ENCODE measurements around the gene STX8.

STX8 gene

GRCh38 chr17:9553596-9553995 is 22.0 kb downstream of the STX8 start:
- DNase-seq = no peak

GRCh38 chr17:9553181-9553580 is 22.4 kb downstream of the STX8 start:
- DNase-seq = no peak

- DNase-seq = no peak
These were observed 26.4 kb downstream of the STX8 start for GRCh38 chr17:9549215-9549614.

DNA sequence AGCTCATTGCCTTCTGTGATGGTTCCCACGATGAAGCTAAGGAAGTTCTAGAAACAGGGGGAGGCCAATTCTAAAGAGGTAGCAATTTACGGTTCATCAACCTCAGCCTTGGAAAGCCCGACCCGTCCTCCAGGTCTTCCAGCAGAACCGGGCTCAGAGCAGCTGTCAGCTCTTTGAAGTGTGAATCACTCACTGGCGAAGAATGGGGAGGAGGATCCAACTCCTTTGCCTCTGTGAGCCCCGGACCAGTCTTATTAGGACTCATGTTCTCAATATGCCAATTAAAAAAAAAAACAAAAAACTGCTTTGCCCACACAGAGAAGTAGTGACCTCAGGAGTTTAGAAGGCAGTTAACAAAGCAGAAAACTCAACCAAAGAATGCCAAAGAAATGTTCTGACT is 31.4 kb downstream of the STX8 start:
- DNase-seq = no peak

GRCh38 chr17:9541718-9542117 is 33.9 kb downstream of the STX8 start:
- DNase-seq = no peak

DNA sequence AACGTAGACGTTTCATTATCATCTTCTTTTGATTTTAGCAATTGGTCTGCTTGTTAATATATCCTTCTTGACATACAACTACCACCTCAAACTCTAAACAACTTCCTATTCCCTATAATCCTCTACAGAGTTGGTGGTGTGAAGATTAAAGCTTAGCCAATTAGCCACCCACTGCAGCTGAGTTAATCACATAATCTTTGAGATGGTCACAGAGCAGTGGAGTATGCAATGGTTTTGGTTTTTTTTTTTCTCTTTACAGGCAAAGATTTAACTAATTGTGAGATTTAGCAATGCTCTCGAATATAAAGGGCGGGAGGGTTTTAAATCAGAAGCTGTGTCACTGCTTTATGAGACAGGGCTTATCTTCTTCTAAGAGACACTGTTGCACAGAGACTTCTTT is 37.0 kb downstream of the STX8 start:
- no peak for DNase-seq

GRCh38 chr17:9537177-9537776 is 38.3 kb downstream of the STX8 start:
- no peak for DNase-seq

DNA sequence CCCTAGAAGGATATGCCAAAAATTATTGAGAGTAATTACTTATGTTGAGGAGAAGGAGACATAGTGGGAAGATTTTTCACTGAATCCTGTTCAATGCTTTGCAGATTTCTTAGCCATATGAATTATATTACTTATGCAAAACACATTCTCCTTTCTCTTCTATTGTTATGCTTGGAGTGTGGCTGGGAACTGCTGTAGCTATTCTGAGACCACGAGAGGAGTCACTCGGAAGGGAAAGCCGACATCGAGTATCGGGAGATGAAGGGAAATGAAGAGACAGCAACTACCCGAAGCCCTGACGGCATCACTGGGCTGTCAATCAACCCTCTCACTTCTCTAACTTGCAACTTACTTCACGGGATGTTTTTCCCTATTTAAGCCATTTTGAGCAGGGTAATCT is 39.6 kb downstream of the STX8 start:
- no peak for DNase-seq

DNA sequence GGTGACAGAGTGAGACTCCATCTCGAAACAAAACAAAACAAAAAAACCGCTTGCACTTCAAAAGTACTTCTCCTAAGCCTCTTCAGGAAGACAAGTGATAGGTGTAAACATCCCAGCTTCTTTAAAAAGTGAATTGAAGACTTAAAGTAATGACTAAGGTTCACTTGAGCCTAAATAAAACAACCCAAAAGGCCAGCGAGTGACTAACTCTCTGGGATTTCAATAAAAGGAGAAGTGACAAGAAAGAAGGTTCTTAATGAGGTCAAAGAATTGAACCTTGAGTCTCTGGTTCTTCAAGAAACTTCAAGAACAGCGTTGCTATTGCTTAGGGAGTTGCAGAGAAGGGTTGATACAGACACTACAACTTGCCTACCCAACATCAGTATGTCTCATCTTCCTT is 42.2 kb downstream of the STX8 start:
- DNase-seq = no peak

DNA sequence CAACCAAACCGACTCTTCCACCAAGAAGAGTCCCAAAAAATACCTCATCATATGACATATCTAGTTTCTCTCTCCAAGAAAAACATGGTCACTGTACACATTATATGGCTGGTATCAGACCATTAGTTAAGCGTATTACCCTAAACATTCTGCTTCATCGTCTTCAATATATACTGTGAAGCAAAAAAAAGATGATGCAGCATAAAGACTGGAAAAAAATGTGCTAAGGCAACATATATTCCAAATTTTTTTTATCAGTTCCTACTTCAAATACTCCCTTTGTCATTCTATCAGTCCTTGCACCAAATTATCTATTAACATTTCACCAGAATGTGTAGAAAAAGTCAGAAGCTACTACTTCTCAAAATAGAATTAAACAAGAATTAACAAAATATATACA is 42.9 kb downstream of the STX8 start:
- DNase-seq = no peak

GRCh38 chr17:9531034-9531433 is 44.6 kb downstream of the STX8 start:
- DNase-seq = no peak

GRCh38 chr17:9529033-9529700 is 46.5 kb downstream of the STX8 start:
- no peak for DNase-seq

- DNase-seq = no peak
These were observed 47.8 kb downstream of the STX8 start for GRCh38 chr17:9527788-9528187.

GRCh38 chr17:9522074-9522473 is 53.5 kb downstream of the STX8 start:
- no peak for DNase-seq

DNA sequence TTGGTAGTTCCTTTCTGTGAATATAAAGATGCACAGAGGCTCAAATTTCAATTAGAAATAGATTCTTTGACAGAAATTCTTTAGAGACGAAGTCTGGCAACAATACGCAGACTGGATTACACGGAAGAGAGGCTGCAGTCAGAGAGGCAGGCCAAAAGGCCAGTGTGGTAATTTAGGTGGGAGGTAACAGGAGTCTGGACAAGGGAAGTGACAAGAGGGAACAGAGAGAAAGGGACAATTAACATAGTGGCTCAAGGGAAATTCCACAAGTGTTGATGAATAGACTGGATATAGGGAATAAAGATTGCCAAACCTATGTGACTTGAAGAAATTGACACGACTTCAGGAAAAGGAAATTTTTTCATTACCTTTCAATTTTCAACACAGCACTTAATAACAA is 54.6 kb downstream of the STX8 start:
- no peak for DNase-seq

DNA sequence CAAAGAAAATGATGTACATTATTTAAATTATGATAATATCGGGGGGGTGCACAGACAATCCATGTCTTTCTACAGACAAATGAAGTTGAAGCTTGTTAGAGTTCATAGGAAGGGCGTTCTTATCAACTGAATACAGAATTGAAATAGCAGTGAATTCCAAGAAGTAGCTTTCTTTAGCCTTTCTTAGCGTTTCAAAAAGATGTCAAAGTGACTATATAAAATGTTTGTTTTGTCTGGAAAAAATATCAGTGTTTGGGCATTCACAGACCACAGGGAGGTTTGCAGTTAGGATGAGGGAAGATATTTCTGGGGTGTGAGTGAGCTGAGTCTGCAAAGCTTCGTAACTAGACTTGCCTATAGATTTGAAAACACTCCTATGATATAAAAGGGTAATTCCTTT is 55.0 kb downstream of the STX8 start:
- DNase-seq = no peak

DNA sequence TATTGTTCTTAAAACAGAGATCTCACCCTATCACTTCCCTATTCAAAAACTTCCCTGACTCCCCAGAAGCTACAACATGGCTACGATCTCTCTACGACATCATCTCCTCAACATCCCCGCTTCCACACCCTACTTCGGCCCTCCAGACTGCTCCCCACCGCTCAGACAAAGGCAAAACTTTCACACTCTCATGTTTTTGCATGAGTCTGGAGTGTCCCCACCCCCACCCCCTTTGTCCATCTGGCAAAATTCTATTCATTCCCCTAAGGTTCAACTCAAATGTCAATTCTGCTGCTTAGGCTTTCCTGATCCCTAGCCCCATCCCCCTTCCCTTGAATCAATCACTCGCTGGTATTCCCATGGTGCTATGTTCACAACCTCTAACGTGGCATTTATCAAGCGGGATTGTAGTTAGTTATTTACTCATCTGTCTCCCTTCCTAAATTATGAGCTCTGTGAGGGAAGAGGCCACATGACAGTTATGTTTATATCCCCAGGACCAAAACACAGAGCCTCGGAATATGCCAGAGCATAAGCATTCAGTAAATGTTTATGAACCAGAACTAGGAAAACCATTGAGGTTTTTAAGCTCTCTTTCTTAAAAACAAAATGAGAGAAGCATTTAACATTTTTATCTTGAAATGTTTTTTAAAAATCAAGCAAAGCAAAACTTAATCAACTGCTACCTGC is 55.9 kb downstream of the STX8 start:
- no peak for DNase-seq

GRCh38 chr17:9517396-9517795 is 58.2 kb downstream of the STX8 start:
- DNase-seq = no peak

DNA sequence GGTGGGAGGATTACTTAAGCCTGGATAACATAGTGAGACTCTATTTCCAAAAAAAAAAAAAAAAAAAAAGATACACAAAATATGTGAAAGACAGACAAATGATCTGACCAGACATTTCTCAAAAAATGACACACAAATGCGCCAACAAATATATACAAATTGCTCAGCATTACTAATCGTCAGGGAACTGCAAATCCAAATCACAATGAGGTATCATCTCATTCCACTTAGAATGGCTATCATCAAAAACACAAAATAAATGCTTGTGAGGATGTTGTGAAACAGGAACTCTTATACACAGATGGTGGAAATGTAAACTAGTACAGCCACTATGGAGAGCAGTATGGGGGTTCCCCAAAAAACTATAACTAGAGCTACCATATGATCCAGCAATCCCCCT is 62.4 kb downstream of the STX8 start:
- DNase-seq = no peak

GRCh38 chr17:9512323-9513168 is 63.1 kb downstream of the STX8 start:
- DNase-seq = no peak

- DNase-seq = no peak
These were observed 66.3 kb downstream of the STX8 start for GRCh38 chr17:9509236-9509816.

DNA sequence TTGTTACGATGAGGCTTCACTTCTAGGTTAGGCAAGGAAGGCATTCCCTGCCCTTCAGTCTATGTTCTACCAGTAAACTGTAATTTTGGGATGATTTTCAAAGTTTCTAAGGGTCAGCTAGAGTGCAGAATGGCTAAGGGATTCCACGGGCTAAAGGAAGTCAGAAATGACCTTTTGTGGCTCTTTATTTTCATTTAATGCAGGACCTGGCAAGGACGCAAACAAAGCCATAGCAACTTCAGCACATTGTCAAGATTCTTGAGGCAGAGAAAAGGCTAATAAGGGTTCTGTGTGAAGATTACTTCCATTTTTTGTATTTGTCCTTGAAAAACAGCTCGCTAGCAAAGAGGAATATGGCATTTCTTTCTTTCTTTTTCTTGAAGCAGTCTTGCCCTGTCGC is 76.6 kb downstream of the STX8 start:
- DNase-seq = no peak

DNA sequence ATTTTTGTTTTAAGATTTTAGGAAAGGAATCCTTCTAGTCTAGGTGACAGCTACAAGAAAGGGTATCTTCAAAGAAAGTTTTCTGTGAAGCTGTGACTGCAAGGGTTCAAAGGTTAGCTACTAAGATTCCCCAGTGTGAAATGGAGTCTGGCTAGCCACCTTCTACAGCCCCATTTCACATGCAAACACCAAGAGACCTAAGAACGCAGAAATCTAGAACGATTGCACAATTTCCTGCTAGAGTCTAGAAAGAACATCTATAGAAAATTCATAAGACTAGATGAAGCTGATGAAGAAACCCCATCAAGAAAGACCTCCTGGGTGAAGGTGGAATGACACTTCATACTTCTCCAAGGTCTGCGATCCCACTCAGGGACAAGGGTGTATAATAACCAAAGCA is 77.1 kb downstream of the STX8 start:
- DNase-seq = no peak
